SKM-1 treated with dmso at 0.1 percent for 144 hours (cell line): Measurements from ENCODE around the gene TMEM98.
"Not testable (repeated sequence)": the region's sequence is repeated elsewhere in the genome, so short reads cannot be mapped to it uniquely, and the experiment has no call there.

Source experiments
- DNase-seq: peaks from one replicate; lab custom pipeline; 2025; ENCODE audit not compliant: unreplicated experiment; lab: John Stamatoyannopoulos, UW

TMEM98 gene

DNA sequence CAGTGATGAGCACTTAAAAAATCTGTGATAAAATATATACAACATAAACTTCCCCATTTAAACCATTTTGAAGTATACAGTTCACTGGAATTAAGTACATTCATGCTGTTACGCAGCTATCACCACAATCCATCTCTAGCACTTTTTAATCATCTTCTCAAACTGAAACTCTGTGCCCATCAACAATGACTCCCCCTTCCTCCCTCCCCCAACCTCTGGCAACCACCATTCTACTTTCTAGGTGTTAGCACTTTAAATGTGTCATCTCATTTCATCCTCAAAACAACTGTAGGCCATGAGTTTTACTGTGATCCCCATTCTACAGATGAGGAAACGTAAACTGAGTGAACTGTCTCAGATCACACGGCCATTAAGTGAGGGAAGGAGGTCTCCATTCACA, 13.8 kb upstream of the TMEM98 start:
- DNase-seq, result no peak

GRCh38 chr17:32915245-32915644, 12.7 kb upstream of the TMEM98 start:
- DNase-seq, result no peak

GRCh38 chr17:32916134-32916533, 11.8 kb upstream of the TMEM98 start:
- DNase-seq, result no peak

DNA sequence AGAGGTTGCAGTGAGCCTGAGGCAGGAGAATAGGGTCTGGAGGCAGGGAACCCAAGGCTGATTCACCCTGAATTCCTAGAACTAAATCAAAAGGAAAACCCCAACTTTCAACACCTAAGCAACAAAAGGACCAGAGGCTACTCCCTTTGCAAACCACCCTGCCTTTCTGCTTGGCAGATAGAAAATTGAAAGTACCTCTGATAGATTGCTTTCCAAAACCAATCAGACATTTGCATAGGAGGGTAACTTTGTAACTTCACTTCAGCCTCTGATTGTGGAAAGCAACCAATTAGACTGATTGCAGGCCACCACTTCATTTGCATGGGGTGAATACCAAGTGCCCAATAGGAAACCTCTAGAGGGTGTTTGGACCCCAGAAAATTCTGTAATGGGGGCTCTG, 10.9 kb upstream of the TMEM98 start:
- DNase-seq, result no peak

DNA sequence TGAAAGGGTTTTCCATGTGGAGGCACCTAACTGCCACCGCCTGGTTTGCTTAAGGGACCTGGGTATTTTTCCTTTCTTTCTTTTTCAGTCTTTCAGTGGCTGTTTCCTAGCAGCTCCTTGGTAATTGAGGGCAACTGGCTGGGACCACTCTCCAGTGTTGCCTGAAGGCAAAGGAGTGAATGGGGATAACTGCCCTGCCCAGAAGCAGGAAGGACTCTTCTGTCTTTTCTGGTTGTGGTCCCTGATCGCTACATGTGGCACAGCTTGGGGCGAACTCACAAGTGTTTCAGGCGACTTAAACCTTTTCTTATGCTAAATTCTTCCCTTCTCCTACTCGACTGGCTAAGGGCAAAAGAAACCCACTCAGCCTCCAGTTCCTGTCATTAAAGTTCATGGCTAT, 10.1 kb upstream of the TMEM98 start:
- DNase-seq, result no peak

DNA sequence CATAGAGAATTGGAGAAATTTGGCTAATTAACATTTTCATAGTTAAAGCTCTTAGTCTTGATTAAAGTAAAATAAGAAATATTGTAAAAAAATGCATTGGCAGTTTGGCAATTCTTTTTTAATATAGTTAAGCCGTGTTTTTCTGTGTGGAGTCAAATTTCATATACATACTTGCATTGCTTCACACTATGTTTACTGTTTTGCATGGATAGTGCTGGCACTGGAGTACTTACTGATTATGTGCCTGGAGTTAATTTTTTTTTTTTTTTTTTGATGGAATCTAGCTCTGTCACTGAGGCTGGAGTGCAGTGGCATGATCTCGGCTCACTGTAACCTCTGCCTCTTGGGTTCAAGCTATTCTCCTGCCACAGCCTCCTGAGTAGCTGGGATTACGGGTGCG, 8.1 kb upstream of the TMEM98 start:
- DNase-seq, result not testable (repeated sequence)

GRCh38 chr17:32920293-32920692, 7.7 kb upstream of the TMEM98 start:
- no peak for DNase-seq

GRCh38 chr17:32921017-32921416, 6.9 kb upstream of the TMEM98 start:
- DNase-seq, result no peak

GRCh38 chr17:32923905-32924304, 4.0 kb upstream of the TMEM98 start:
- DNase-seq, result not testable (repeated sequence)

DNA sequence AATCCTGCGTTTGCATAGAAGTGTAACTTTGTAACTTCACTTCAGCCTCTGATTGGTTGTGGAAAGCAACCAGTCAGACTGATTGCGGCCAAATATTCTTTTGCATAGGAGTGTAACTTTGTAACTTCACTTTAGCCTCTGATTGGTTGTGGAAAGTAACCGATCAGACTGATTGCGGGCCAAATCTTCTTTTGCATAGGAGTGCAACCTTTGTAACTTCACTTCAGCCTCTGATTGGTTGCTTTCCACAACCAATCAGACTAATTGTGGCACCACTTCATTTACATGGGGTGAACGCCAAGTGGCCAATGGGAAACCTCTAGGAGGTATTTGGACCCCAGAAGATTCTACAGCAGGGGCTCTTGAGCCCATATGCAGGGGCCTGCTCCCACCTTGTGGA, 1.8 kb upstream of the TMEM98 start:
- DNase-seq, result no peak

GRCh38 chr17:32926789-32927188, 1.2 kb upstream of the TMEM98 start:
- DNase-seq, result not testable (repeated sequence)

DNA sequence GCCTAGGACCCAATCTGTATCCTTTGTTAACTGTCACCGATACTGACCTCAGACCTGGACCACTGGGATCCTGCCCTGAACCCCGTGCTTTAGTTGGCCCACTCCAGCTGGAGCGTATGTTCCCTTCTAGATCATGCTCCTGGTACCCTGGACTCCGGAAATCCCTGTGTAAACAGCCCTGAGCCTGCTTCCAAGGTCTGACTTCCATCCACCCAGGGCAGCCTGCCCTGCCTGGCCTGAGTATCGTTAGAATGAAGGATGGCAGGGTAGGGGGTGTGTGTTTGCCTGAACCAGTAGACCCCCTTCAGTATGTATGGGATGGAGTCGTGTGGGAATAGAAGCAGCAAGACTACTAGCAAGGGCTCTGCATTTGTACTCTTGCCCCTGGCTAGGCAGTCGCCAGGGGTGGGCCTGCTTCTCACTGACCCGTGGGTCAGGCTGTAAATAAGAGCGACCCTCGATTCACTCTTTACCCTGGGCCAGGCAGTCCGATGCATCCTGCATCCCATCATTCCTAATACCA, 691 bp upstream of the TMEM98 start:
- DNase-seq, result no peak

GRCh38 chr17:32928586-32929535, 908 bp downstream of the TMEM98 start:
- no peak for DNase-seq

DNA sequence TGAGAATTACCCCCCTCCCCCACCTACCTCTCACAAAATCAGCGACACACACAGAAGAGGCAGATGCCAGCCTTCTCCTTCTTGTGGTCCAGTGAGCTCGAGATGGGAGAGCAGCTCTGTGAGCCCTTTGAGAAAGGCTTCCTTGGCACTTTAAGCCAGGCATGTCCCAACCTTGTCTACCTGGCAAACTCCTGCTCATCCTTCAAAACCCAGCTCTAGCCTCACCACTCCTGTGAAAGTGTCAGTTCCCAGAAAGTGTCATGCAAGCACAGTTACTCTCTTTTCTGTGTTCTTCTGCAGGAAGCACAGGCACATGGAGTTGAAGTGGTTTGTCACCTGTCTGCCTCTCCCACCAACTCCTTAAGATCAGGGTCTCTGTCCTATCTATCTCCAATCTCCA, 1.6 kb downstream of the TMEM98 start:
- no peak for DNase-seq

DNA sequence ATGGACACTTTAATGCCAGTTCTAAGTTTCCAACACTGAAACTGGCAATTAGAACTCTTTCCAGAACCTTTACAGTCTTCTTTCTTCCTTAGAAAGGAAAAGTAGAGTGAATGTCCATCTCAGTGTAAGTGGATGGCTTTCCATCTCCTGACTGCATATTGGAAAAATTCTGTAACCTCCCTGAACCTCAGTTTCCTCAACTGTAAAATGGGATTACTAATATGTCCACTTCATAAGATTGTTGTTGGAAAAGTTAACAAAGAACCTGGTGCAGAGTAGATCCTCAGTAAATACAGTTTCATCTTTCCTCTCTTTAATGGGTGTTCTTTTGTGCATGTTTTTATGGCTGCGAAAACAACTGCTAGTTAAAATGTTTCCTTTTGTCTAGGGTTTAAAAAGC, 2.6 kb downstream of the TMEM98 start:
- DNase-seq, result no peak

DNA sequence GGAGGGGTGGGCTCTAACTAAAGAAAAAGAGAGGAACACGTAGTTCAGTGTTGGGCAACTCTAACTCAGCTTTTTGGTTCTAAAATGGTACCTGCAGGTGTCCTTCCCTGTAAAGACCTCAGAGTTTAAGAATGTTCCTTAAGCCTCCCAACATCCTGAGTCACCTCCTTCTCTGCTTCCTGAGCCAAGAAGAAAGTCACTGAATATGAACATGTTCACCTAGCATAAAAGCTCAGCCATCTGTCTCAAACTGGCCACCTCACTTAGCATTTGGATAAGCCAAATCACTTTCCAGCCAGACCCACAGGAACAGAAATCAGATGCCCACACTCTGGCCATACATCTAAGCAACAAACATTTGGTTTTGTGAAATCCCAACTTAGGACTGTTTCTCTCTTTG, 3.7 kb downstream of the TMEM98 start:
- DNase-seq, result no peak

DNA sequence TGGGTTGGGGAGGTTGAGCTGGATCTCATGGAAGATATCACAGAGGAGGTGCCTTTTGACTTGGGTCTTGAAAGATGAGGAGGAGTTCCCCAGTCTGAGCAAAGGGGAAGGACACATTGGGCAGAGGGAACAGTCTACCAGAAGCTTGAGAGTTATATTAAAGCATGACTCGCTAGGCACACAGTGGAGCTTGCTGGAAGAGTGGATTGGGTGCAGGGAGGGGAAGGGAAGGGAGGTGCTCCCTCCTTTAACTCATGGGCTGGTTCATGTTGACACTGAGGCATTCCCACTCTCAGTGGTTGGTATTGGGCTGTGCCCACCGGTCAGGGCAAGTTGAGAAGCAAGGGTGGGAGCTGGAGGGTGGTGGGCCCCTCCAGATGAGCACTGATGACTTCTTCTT, 5.9 kb downstream of the TMEM98 start:
- DNase-seq, result no peak

GRCh38 chr17:32935726-32936125, 7.8 kb downstream of the TMEM98 start:
- no peak for DNase-seq

- DNase-seq, result no peak
These were observed 8.4 kb downstream of the TMEM98 start for GRCh38 chr17:32936186-32936893.

DNA sequence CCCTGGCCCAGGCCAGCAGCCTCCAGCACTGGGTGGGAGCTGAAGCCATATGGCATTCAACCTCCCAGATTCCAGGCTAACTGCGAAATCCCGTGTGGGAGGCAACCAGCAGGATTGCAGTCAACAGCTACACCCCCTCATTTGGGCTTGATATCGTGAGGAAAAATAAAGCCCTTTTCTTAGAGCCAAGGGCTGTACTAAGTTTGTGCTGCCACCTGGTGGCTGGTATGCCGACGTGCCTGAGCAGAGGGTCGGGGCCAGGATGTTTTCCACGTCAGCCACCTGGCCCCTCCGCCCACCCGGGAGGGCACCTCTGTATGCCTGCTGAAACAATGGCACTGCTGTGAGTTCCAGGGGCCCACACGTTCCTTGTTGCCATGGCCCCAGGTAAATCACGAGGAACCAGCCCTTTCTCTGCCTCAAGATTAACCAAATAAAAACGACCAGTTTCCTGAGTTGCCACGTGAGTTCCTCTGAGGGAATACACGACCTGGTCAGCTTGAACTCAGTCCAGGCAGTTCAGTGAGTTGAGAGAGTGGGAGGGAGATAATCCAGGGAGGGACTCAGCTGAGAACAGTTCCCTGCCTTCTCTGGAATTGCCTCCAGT, 9.0 kb downstream of the TMEM98 start:
- peak; percentile 53 for DNase-seq

- DNase-seq, result no peak
These were observed 12.9 kb downstream of the TMEM98 start for GRCh38 chr17:32940706-32941390.
